GM12878 (cell line): Measurements from ENCODE around the gene KIF2C. TPM values are rescaled to one million over a fixed set of nuclear protein-coding genes. Genes with fewer than 3 reads are reported as not detected.

Experiments used
- EP300 ChIP-seq, 2 experiments: fragments of 150-350 bp in 1 of 2; IDR thresholded peaks; 2 replicates each; pipeline ENCODE4 v1.6.1; 2011 to 2012; ENCODE audit warnings: low read depth in 2 of 2, low read length in 2 of 2, borderline replicate concordance in 1 of 2, improper control_type of control experiment in 1 of 2, inconsistent platforms in 1 of 2; ENCODE audit not compliant: control insufficient read depth in 1 of 2
- HDAC2 ChIP-seq: fragments of 200-600 bp; sonication (generic); IDR thresholded peaks from 2 replicates; pipeline ENCODE4 v1.6.1; 2017
- MEF2A ChIP-seq: IDR thresholded peaks from 2 replicates; pipeline ENCODE4 v1.6.1; 2011; ENCODE audit warnings: low read depth, mild to moderate bottlenecking, low read length, moderate library complexity; ENCODE audit not compliant: insufficient read depth
- MYB ChIP-seq: fragments of 150-350 bp; IDR thresholded peaks from 2 replicates; pipeline ENCODE4 v1.6.1; 2014; ENCODE audit warnings: mild to moderate bottlenecking, low read depth, low read length, borderline replicate concordance
- NFIC ChIP-seq: IDR thresholded peaks from 2 replicates; pipeline ENCODE4 v1.6.1; 2012; ENCODE audit warnings: low read depth, mild to moderate bottlenecking, inconsistent platforms, low read length, moderate library complexity
- PAX5 ChIP-seq: IDR thresholded peaks from 2 replicates; pipeline ENCODE4 v1.6.1; 2011; ENCODE audit warnings: low read depth, low read length, borderline replicate concordance
- SMARCA5 ChIP-seq: fragments of 450-650 bp; IDR thresholded peaks from 2 replicates; pipeline ENCODE4 v1.6.1; 2017; ENCODE audit warnings: mild to moderate bottlenecking
- SMC3 ChIP-seq: IDR thresholded peaks from 2 replicates; pipeline ENCODE4 v1.6.1; 2011; ENCODE audit warnings: low read length, improper control_type of control experiment, borderline replicate concordance
- TCF12 ChIP-seq: IDR thresholded peaks from 2 replicates; pipeline ENCODE4 v1.6.1; 2011; ENCODE audit warnings: low read depth, mild to moderate bottlenecking, low read length
- TCF3 ChIP-seq: IDR thresholded peaks from 2 replicates; pipeline ENCODE4 v1.6.1; 2012; ENCODE audit warnings: low read depth, mild to moderate bottlenecking, low read length, borderline replicate concordance; ENCODE audit not compliant: insufficient read depth
- WRNIP1 ChIP-seq: IDR thresholded peaks from 2 replicates; pipeline ENCODE4 v1.6.1; 2011; ENCODE audit warnings: low read depth, low read length, improper control_type of control experiment, borderline replicate concordance
- YBX1 ChIP-seq: fragments of 450-650 bp; IDR thresholded peaks from 2 replicates; pipeline ENCODE4 v1.6.1; 2016; ENCODE audit warnings: antibody characterized with exemption
- ZNF217 ChIP-seq: fragments of 450-650 bp; IDR thresholded peaks from 2 replicates; pipeline ENCODE4 v1.6.1; 2017; ENCODE audit warnings: antibody characterized with exemption, mild to moderate bottlenecking
- ZNF622 ChIP-seq: fragments of 450-650 bp; IDR thresholded peaks from 2 replicates; pipeline ENCODE4 v1.6.1; 2017; ENCODE audit warnings: mild to moderate bottlenecking, inconsistent platforms
- ZSCAN29 ChIP-seq: fragments of 450-650 bp; IDR thresholded peaks from 2 replicates; pipeline ENCODE4 v1.6.1; 2017; ENCODE audit warnings: mild to moderate bottlenecking, moderate library complexity
- ZZZ3 ChIP-seq: IDR thresholded peaks from 2 replicates; pipeline ENCODE4 v1.6.1; 2011; ENCODE audit warnings: low read depth; ENCODE audit not compliant: control insufficient read depth, insufficient read length
- polyA plus RNA-seq, 11 experiments: library from polyadenylated mRNA; depleted of rRNA in 4 of 11; unstranded in 6 of 11; stranded (reverse) in 5 of 11; fragments of >200 nt; fragmentation: Nextera tagmentation in 4 of 11; fragmentation: Illumina TruSeq in 1 of 11; extraction: Ambion mirVana in 4 of 11; extraction: Trizol in 1 of 11; gene quantifications; 1 replicate in 1 of 11; 2 replicates in 10 of 11; pipeline versions ENCODE4 v1.2.1 to v1.2.3, GENCODE V29; 2011 to 2016; ENCODE audit warnings: inconsistent platforms in 2 of 11, missing spikeins in 2 of 11, low read depth in 1 of 11
- total RNA-seq, 4 experiments: library from RNA; depleted of rRNA in 3 of 4; stranded (reverse); fragments of >200 nt in 3 of 4; fragmentation: Illumina TruSeq in 1 of 4; extraction: Trizol in 1 of 4; gene quantifications; 2 replicates each; pipeline versions ENCODE4 v1.2.1 to v1.2.3, GENCODE V29; 2013 to 2021
- TF ChIP-seq, protein P1 (sequence below): fragments of 450-650 bp; IDR thresholded peaks from 2 replicates; pipeline ENCODE4 v1.6.1; 2016; ENCODE audit warnings: mild to moderate bottlenecking
- TF ChIP-seq, protein P2 (sequence below): fragments of 450-650 bp; IDR thresholded peaks from 2 replicates; pipeline ENCODE4 v1.6.1; 2017; ENCODE audit warnings: mild to moderate bottlenecking, moderate library complexity
- TF ChIP-seq, protein P3 (sequence below): fragments of 450-650 bp; IDR thresholded peaks from 2 replicates; pipeline ENCODE4 v1.6.1; 2017; ENCODE audit warnings: low read depth, mild to moderate bottlenecking, moderate library complexity
- TF ChIP-seq, protein P4 (sequence below): IDR thresholded peaks from 2 replicates; pipeline ENCODE4 v1.6.1; 2012; ENCODE audit warnings: low read depth, low read length, improper control_type of control experiment

Gene KIF2C
- total and polyA plus RNA-seq, 10 of the 15 experiments (the other 5 are each of a cell fraction or from before 2014, with no cell fraction given) = 42.3 to 104 (median 83.8) TPM

DNA sequence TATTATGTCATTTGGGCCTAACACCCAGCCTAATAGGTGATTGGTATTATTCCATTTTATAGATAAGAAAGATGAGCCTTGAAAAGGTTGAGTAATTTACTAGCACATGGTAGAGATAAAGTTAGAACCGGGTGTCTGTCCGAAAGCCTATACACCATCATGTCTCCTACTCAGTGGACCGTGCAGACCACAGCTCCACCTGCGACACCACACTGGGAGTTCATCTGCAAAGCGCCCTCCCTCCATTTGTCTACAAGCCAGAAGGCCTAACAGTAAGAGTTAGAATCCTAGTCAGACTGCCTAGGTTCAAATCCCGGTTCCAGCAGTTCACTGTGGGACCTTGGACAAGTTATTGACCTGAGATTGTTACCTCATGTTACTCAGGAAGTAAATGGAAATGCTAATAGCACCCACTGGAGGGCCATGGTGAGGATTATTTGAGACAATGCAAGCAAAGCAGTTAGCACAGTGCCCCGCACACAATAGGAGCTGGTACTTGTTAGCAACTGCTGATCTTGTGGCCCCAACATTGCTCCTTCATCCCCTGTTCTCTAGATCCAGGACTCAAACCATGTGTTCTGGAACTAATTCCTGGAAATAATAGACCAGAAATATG lies 44.7 kb upstream of the KIF2C start (continued):
- no peak for TF ChIP-seq HDAC2
- TF ChIP-seq, protein P1, sequence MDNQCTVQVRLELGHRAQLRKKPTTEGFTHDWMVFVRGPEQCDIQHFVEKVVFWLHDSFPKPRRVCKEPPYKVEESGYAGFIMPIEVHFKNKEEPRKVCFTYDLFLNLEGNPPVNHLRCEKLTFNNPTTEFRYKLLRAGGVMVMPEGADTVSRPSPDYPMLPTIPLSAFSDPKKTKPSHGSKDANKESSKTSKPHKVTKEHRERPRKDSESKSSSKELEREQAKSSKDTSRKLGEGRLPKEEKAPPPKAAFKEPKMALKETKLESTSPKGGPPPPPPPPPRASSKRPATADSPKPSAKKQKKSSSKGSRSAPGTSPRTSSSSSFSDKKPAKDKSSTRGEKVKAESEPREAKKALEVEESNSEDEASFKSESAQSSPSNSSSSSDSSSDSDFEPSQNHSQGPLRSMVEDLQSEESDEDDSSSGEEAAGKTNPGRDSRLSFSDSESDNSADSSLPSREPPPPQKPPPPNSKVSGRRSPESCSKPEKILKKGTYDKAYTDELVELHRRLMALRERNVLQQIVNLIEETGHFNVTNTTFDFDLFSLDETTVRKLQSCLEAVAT = no peak
- peak; percentile 90 for TF ChIP-seq PAX5
- TF ChIP-seq ZZZ3 = no peak
- peak; percentile 58; the same call in 1 of the 2 replicates for TF ChIP-seq MEF2A
- peak; percentile 41; the same call in 1 of the 2 replicates for TF ChIP-seq NFIC
- TF ChIP-seq ZNF622 = no peak
- TF ChIP-seq TCF3 = peak; percentile 67; the same call in 1 of the 2 replicates
- TF ChIP-seq, protein P2, sequence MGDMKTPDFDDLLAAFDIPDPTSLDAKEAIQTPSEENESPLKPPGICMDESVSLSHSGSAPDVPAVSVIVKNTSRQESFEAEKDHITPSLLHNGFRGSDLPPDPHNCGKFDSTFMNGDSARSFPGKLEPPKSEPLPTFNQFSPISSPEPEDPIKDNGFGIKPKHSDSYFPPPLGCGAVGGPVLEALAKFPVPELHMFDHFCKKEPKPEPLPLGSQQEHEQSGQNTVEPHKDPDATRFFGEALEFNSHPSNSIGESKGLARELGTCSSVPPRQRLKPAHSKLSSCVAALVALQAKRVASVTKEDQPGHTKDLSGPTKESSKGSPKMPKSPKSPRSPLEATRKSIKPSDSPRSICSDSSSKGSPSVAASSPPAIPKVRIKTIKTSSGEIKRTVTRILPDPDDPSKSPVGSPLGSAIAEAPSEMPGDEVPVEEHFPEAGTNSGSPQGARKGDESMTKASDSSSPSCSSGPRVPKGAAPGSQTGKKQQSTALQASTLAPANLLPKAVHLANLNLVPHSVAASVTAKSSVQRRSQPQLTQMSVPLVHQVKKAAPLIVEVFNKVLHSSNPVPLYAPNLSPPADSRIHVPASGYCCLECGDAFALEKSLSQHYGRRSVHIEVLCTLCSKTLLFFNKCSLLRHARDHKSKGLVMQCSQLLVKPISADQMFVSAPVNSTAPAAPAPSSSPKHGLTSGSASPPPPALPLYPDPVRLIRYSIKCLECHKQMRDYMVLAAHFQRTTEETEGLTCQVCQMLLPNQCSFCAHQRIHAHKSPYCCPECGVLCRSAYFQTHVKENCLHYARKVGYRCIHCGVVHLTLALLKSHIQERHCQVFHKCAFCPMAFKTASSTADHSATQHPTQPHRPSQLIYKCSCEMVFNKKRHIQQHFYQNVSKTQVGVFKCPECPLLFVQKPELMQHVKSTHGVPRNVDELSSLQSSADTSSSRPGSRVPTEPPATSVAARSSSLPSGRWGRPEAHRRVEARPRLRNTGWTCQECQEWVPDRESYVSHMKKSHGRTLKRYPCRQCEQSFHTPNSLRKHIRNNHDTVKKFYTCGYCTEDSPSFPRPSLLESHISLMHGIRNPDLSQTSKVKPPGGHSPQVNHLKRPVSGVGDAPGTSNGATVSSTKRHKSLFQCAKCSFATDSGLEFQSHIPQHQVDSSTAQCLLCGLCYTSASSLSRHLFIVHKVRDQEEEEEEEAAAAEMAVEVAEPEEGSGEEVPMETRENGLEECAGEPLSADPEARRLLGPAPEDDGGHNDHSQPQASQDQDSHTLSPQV = no peak
- peak; percentile 83 for TF ChIP-seq TCF12
- TF ChIP-seq YBX1 = no peak
- TF ChIP-seq, protein P3, sequence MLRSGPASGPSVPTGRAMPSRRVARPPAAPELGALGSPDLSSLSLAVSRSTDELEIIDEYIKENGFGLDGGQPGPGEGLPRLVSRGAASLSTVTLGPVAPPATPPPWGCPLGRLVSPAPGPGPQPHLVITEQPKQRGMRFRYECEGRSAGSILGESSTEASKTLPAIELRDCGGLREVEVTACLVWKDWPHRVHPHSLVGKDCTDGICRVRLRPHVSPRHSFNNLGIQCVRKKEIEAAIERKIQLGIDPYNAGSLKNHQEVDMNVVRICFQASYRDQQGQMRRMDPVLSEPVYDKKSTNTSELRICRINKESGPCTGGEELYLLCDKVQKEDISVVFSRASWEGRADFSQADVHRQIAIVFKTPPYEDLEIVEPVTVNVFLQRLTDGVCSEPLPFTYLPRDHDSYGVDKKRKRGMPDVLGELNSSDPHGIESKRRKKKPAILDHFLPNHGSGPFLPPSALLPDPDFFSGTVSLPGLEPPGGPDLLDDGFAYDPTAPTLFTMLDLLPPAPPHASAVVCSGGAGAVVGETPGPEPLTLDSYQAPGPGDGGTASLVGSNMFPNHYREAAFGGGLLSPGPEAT = no peak
- TF ChIP-seq WRNIP1 = no peak
- TF ChIP-seq SMARCA5 = no peak
- TF ChIP-seq EP300 (IDR thresholded peaks at IDR 0.05; ENCODE audit: borderline replicate concordance in 1 of 2, control insufficient read depth in 1 of 2, low read depth in 2 of 2, low read length in 2 of 2) = 0 out of 4 replicates have a peak, but pooled peaks of 1 of the 2 experiments have one; percentile 20
- no peak for TF ChIP-seq ZNF217
- no peak for TF ChIP-seq MYB
- TF ChIP-seq ZSCAN29 = no peak
- TF ChIP-seq SMC3 = no peak
- TF ChIP-seq, protein P4, sequence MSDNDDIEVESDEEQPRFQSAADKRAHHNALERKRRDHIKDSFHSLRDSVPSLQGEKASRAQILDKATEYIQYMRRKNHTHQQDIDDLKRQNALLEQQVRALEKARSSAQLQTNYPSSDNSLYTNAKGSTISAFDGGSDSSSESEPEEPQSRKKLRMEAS = no peak
